Stomach (tissue), 9 donors: ENCODE data around the gene MYO18B. TPM values are rescaled to one million over a fixed set of nuclear protein-coding genes. Genes with fewer than 3 reads are reported as not detected.

Experiments used
- DNase-seq, 2 donors: peaks; one replicate each; pipeline versions ENCODE4 v3.0.0 to v3.0.0-alpha.2; 2013 to 2019
- H3K27ac ChIP-seq, 5 donors: fragments of 200-600 bp in 4 of 5; sonication (generic) in 4 of 5; one replicate each; pipeline ENCODE4 v1.5.1; 2013 to 2019; ENCODE audit warnings: mild to moderate bottlenecking in 1 of 5, moderate library complexity in 1 of 5
- H3K27me3 ChIP-seq, 3 donors: fragments of 200-600 bp; sonication (generic); one replicate each; pipeline ENCODE4 v1.5.1; 2017 to 2019; ENCODE audit warnings: mixed run types in 1 of 3
- H3K36me3 ChIP-seq, 4 donors: fragments of 200-600 bp; sonication (generic); 1 replicate in 3 of 4; 2 replicates in 1 of 4; pipeline ENCODE4 v1.5.1; 2016 to 2019
- H3K4me1 ChIP-seq, 4 donors: fragments of 200-600 bp; sonication (generic); one replicate each; pipeline ENCODE4 v1.5.1; 2016 to 2019
- H3K4me3 ChIP-seq, 4 donors: fragments of 200-600 bp; sonication (generic) in 3 of 4; one replicate each; pipeline ENCODE4 v1.5.1; 2016 to 2019; ENCODE audit warnings: mild to moderate bottlenecking in 1 of 4
- H3K9me3 ChIP-seq, 4 donors: fragments of 200-600 bp; sonication (generic); one replicate each; pipeline ENCODE4 v1.5.1; 2016 to 2019
- EP300 ChIP-seq: sonication (generic); formaldehyde crosslinking; IDR thresholded peaks from one replicate; pipeline ENCODE4 v1.6.1; 2017; ENCODE audit warnings: antibody characterized with exemption
- POLR2A ChIP-seq, 4 donors: fragments of 450-650 bp; IDR thresholded peaks; one replicate each; pipeline ENCODE4 v1.6.1; 2016; ENCODE audit warnings: antibody characterized with exemption in 4 of 4, control low read depth in 2 of 4, mild to moderate bottlenecking in 1 of 4, moderate library complexity in 1 of 4
- POLR2AphosphoS5 ChIP-seq, 3 donors: sonication (generic); formaldehyde crosslinking; IDR thresholded peaks; one replicate each; pipeline ENCODE4 v1.6.1; 2016; ENCODE audit warnings: antibody characterized with exemption in 3 of 3
- WGBS, 5 donors: extraction: QIAGEN DNeasy Blood & Tissue Kit in 3 of 5; methylation state at CpG; one replicate each; pipeline versions ENCODE4 v1.1.5 to v1.1.7; 2013 to 2018; 5-methylcytosine and 5-hydroxymethylcytosine counted together
- intact Hi-C: fragments of 100-400 bp; cut with DNase I; formaldehyde crosslinking; loops from one replicate; pipeline ENCODE4 v1.15.1; 2023; ENCODE audit warnings: low total_unique reads
- polyA plus RNA-seq, 3 donors: library from polyadenylated mRNA; stranded (reverse); fragments of 200-250 nt; gene quantifications; one replicate each; pipeline ENCODE4 v1.2.3, GENCODE V29; 2013
- total RNA-seq, 5 donors: library from RNA; depleted of rRNA; stranded (reverse); fragments of >200 nt; gene quantifications; one replicate each; pipeline versions ENCODE4 v1.1.0 to v1.2.3, GENCODE V29; 2014 to 2016
- TF ChIP-seq, protein P1 (sequence below), 7 experiments: fragments of 450-650 bp in 4 of 7; fragments of 200-600 bp in 3 of 7; sonication (generic) in 3 of 7; IDR thresholded peaks; one replicate each; pipeline ENCODE4 v1.5.1; 2016 to 2019; ENCODE audit warnings: antibody characterized with exemption in 7 of 7, control low read depth in 2 of 7, mild to moderate bottlenecking in 1 of 7
- donor health status: healthy with polysubstance abuse.
- donor health status: Bipolar disorder and iron deficiency.
- donor health status: healthy.

Gene MYO18B
- total and polyA plus RNA-seq, 8 donors = 0.31 to 7.6 (median 0.92) TPM; not detected in 1

GRCh38 chr22:25735650-25736049 lies 6.3 kb upstream of the MYO18B start:
- Histone ChIP-seq H3K27me3 (peaks cover 0 to 26% (median 5%) of the 10 kb centered on the region in 3 donors), H3K27ac (no peak overlapping the region), H3K4me3 (no peak overlapping the region), H3K36me3 (no peaks in the 10 kb centered on the region), H3K4me1 (no peaks in the 10 kb centered on the region), H3K9me3 (no peaks in the 10 kb centered on the region)
- TF ChIP-seq POLR2AphosphoS5 (IDR thresholded peaks at IDR 0.05) = no peak
- TF ChIP-seq POLR2A (IDR thresholded peaks at IDR 0.05) = no peak
- TF ChIP-seq, protein P1, sequence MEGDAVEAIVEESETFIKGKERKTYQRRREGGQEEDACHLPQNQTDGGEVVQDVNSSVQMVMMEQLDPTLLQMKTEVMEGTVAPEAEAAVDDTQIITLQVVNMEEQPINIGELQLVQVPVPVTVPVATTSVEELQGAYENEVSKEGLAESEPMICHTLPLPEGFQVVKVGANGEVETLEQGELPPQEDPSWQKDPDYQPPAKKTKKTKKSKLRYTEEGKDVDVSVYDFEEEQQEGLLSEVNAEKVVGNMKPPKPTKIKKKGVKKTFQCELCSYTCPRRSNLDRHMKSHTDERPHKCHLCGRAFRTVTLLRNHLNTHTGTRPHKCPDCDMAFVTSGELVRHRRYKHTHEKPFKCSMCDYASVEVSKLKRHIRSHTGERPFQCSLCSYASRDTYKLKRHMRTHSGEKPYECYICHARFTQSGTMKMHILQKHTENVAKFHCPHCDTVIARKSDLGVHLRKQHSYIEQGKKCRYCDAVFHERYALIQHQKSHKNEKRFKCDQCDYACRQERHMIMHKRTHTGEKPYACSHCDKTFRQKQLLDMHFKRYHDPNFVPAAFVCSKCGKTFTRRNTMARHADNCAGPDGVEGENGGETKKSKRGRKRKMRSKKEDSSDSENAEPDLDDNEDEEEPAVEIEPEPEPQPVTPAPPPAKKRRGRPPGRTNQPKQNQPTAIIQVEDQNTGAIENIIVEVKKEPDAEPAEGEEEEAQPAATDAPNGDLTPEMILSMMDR (IDR thresholded peaks at IDR 0.05) = no peak
- no peak for TF ChIP-seq EP300
- 51 to 83% (median 62%) methylated on average over 2 of the region's 2 CpGs for WGBS, 5 donors
- no peak for DNase-seq
- intact Hi-C loops = no loop called here

- no peaks in the 10 kb centered on the region for H3K9me3 ChIP-seq
Observed at GRCh38 chr22:25736378-25737011, 5.5 kb upstream of the MYO18B start.

DNA sequence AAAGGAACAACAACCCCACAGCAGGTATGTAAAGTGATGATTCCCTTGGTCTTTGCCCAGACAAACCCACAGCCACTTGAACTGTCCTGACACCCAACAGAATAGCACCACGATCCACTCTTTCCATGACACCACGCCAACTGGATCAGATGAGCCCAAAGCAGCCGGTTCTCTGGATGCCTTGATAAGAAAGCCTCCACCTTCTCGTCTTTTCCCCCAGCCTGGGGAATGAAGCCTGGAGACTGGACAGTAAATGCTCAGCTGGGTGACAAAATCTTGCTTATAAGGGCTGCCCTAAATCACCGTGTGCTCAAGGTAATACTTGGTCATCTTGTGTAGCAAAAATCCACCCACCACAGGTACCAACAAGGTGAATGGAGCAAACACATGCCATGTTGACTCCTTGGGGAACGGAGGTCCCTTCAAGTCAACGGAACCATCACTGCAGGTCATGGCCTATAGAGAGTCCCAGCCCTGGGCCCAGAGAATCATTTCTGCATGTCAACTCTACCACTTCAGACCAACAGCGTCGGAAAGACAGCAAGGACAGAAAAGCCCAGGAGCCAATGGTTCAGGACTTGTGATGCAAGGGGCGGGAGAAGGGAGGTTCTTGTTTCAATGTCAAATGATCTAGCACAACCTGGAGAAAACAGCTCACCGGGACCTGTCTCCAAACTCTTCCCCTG lies 2.2 kb upstream of the MYO18B start:
- WGBS, 5 donors = 77 to 92% (median 88%) methylated on average over 11 of the region's 11 CpGs
- peaks cover 0 to 26% (median 0%) of the 10 kb centered on the region in 3 donors for H3K27me3 ChIP-seq
- TF ChIP-seq POLR2A (IDR thresholded peaks at IDR 0.05) (no peak), EP300 (no peak), POLR2AphosphoS5 (IDR thresholded peaks at IDR 0.05) (no peak)
- TF ChIP-seq, protein P1 (IDR thresholded peaks at IDR 0.05) = no peak
- no peak overlapping the region for H3K4me3 ChIP-seq
- no peaks in the 10 kb centered on the region for H3K36me3 ChIP-seq
- no peak overlapping the region for H3K27ac ChIP-seq
- intact Hi-C loops = no loop called here
- DNase-seq = no peak
- H3K9me3 ChIP-seq = no peaks in the 10 kb centered on the region
- H3K4me1 ChIP-seq = no peaks in the 10 kb centered on the region

More at GRCh38 chr22:25736378-25737011, 5.5 kb upstream of the MYO18B start:
- WGBS, 5 donors = 70 to 78% (median 74%) methylated on average over 9 of the region's 9 CpGs
- intact Hi-C loops = no loop called here
- TF ChIP-seq, protein P1 (IDR thresholded peaks at IDR 0.05) = no peak
- no peak for TF ChIP-seq EP300
- TF ChIP-seq POLR2A (IDR thresholded peaks at IDR 0.05) = no peak
- no peak for TF ChIP-seq POLR2AphosphoS5 (IDR thresholded peaks at IDR 0.05)
- DNase-seq = peak in 1 of 2 donors; percentile 21
- peaks cover 0 to 24% (median 5%) of the 10 kb centered on the region in 3 donors for H3K27me3 ChIP-seq
- H3K4me1 ChIP-seq = no peaks in the 10 kb centered on the region
- no peaks in the 10 kb centered on the region for H3K36me3 ChIP-seq
- H3K27ac ChIP-seq = no peak overlapping the region
- H3K4me3 ChIP-seq = no peak overlapping the region

DNA sequence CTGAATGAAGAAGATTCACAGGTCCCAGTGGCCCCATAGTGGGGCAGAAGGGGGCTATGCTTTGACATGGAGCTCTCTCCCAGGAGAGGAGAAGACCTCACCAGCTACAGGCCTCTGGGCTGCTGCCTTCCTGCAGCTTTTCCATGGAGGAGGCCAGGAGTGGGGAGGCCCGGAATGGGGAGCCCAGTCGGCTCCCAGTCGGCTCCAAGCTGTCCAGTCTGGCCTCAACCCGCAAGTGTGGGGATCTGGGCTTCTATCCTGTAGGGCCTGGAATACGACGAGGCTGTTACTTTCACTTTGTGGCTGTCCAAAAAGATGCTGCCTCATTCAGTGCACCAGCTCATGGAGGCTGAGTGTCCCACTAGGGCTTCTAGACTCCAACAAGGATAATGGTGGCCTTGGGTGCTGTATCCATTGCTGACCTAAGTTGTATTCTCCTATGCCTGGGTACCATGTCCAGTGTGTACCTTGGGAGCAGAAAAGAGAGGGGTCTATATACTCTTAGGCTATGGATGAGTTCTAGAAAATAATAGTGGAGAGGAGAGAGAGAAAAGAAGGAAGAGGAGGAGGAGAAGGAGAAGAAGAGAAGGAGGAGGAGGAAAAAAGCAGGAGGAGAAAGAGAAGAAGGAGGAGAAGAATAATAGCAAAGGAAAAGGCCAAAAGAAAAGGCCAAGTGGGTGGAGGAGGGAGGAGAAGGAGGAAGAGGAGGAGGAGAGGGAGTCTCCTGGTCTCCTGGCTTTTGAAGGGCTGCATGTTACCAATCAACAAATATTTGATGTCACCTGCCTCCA lies 1.1 kb downstream of the MYO18B start:
- intact Hi-C loops = no loop called here
- Histone ChIP-seq H3K27ac (no peak overlapping the region), H3K27me3 (peaks cover 0 to 20% (median 0%) of the 10 kb centered on the region in 3 donors), H3K4me1 (peaks cover 0 to 11% (median 0%) of the 10 kb centered on the region in 4 donors), H3K9me3 (no peaks in the 10 kb centered on the region), H3K4me3 (no peak overlapping the region), H3K36me3 (no peaks in the 10 kb centered on the region)
- no peak for TF ChIP-seq EP300
- WGBS, 5 donors = 83 to 94% (median 86%) methylated on average over 5 to 6 of the region's 6 CpGs
- no peak for DNase-seq
